RWPE2 (cell line): ENCODE results near the gene GPER1.
A peak's percentile ranks its signal among the peaks of the same experiment; 100 is the strongest.

ENCODE experiments used
- ATAC-seq: fragments of 200-7000 bp; cut with Tn5 transposase; 3 replicates; pipeline ENCODE4 v1.9.1; 2021; ENCODE audit warnings: low read depth
- DNase-seq: peaks from one replicate; pipeline ENCODE4 v3.0.0-alpha.2; 2020; ENCODE audit warnings: low spot score
- H3K27ac ChIP-seq: fragments of 450-650 bp; 2 replicates; pipeline ENCODE4 v1.5.1; 2017; ENCODE audit warnings: mild to moderate bottlenecking; ENCODE audit not compliant: poor library complexity, severe bottlenecking
- H3K27me3 ChIP-seq: fragments of 250-450 bp; sonication (Bioruptor Pico); 2 replicates; pipeline ENCODE4 v1.5.1; 2021; ENCODE audit warnings: mild to moderate bottlenecking, moderate library complexity; ENCODE audit not compliant: insufficient read depth, poor library complexity, severe bottlenecking
- H3K36me3 ChIP-seq: fragments of 250-450 bp; sonication (Bioruptor Pico); 2 replicates; pipeline ENCODE4 v1.5.1; 2020; ENCODE audit warnings: low read depth, mild to moderate bottlenecking, moderate library complexity
- H3K4me1 ChIP-seq: fragments of 250-450 bp; sonication (Bioruptor Pico); 2 replicates; pipeline ENCODE4 v1.5.1; 2021; ENCODE audit warnings: mild to moderate bottlenecking, moderate library complexity; ENCODE audit not compliant: insufficient read depth, poor library complexity, severe bottlenecking
- H3K4me3 ChIP-seq: fragments of 250-450 bp; sonication (Bioruptor Pico); 2 replicates; pipeline ENCODE4 v1.5.1; 2021; ENCODE audit warnings: mild to moderate bottlenecking, moderate library complexity; ENCODE audit not compliant: severe bottlenecking
- H3K9me3 ChIP-seq: fragments of 250-450 bp; sonication (Bioruptor Pico); 2 replicates; pipeline ENCODE4 v1.5.1; 2021; ENCODE audit warnings: mild to moderate bottlenecking, moderate library complexity; ENCODE audit not compliant: severe bottlenecking
- CTCF ChIP-seq: fragments of 450-650 bp; IDR thresholded peaks from one replicate; pipeline ENCODE4 v1.5.1; 2017; ENCODE audit warnings: mild to moderate bottlenecking, moderate library complexity; ENCODE audit not compliant: poor library complexity, severe bottlenecking

GPER1 gene

GRCh38 chr7:1086588-1087464 is 1.1 kb upstream of the GPER1 start:
- Histone ChIP-seq H3K36me3 (no peaks in the 10 kb centered on the region), H3K9me3 (no peaks in the 10 kb centered on the region), H3K4me3 (peak overlapping the region; percentile 8), H3K27me3 (no peaks in the 10 kb centered on the region), H3K4me1 (peaks cover 21% of the 10 kb centered on the region), H3K27ac (no peak overlapping the region)
- peak; percentile 96 for TF ChIP-seq CTCF
- ATAC-seq: peak; percentile 50
- no peak for DNase-seq

DNA sequence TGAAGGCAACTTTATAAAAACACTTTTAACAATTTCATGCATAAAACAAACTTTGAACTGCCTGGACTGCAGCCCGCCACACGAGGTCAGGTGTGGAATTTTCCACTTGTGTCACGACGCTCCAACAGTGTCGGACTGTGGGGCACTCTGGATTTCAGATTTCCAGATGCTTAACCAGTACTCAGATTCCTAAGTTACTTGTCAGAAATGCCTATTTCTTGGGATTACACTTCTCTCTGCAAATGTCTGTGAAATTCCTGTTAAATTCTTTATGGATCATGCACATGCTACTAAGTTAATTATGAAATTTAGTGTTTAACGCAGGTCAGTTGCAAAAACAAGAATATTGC is 473 bp upstream of the GPER1 start:
- ATAC-seq (no peak), DNase-seq (no peak)
- Histone ChIP-seq H3K4me1 (peaks cover 21% of the 10 kb centered on the region), H3K36me3 (no peaks in the 10 kb centered on the region), H3K9me3 (no peaks in the 10 kb centered on the region), H3K27me3 (no peaks in the 10 kb centered on the region), H3K27ac (no peak overlapping the region), H3K4me3 (no peak overlapping the region)
- no peak for TF ChIP-seq CTCF

DNA sequence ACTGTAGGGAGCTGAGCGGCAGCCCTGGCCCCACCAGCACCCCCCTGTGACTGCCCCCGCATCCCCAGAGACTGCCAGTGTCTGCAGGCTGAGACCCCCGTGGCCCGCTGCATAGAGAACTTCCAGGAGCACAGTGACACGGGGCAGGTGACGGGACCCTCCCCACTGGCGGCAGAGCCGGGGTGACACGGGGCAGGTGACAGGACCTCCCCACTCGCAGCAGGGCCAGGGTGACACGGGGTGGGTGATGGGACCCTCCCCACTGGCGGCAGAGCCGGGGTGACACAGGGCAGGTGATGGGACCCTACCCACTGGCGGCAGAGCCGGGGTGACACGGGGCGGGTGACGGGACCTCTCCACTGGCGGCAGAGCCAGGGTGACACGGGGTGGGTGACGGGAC is 2.3 kb downstream of the GPER1 start:
- Histone ChIP-seq H3K36me3 (no peaks in the 10 kb centered on the region), H3K27ac (no peak overlapping the region), H3K9me3 (no peaks in the 10 kb centered on the region), H3K4me3 (no peak overlapping the region), H3K27me3 (no peaks in the 10 kb centered on the region), H3K4me1 (peaks cover 21% of the 10 kb centered on the region)
- ATAC-seq: no peak
- no peak for DNase-seq
- no peak for TF ChIP-seq CTCF

DNA sequence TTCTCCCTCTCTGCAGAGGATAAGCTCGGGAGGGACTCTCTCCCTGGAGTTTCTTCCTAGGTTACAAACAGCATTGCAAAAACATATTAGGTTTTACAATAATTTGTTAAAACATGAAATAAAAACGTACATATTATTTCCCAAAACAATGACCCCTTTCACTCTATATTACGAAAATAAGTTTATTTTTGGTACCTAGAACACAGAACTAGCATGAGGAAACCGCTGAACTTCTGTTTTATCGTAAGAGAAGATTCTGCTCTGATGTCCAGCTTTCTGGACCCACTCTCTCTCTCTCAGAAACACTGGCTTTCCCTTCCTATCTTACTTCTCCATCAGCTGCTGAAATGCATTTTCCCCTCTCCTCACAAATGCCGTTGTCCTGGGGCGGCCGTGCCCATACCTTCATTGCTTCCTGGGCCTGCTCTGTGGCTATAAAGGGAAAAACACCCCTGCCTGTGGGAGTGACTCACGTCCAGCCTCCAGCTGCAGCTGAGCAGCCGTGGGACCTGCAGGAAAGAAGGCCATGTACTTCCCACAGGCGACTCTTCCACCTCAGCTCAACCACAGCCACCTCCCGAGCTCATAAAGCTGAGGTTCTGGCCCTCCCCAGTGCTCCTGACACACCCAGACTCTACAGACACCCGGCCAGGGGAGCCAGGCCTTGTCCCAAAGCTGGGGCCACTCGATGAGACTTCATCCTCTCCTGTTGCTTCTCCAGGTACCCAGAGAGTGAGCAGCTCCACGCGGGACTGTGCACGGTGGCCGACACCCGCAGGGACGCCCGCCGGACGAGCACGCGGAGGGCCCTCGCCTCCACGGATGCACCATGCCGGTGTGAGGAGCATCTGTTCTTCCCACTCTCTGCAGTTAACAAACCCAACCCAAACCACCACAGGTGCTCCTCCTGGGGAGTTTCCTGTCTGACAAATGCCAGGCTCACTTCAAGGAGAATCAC is 3.1 kb downstream of the GPER1 start:
- Histone ChIP-seq H3K27me3 (no peaks in the 10 kb centered on the region), H3K36me3 (no peaks in the 10 kb centered on the region), H3K4me1 (peaks cover 21% of the 10 kb centered on the region), H3K4me3 (no peak overlapping the region), H3K9me3 (no peaks in the 10 kb centered on the region), H3K27ac (no peak overlapping the region)
- DNase-seq (no peak), ATAC-seq (no peak)
- TF ChIP-seq CTCF: no peak
